HG03457 (cell line): ENCODE data around the gene PARN.
"Not testable (repeated sequence)": the region's sequence is repeated elsewhere in the genome, so short reads cannot be mapped to it uniquely, and the experiment has no call there.

Experiments used
- ATAC-seq: cut with Tn5 transposase; IDR thresholded peaks from one replicate; pipeline ENCODE4 v1.9.1; 2021; ENCODE audit warnings: moderate number of reproducible peaks; ENCODE audit not compliant: unreplicated experiment

The PARN gene

DNA sequence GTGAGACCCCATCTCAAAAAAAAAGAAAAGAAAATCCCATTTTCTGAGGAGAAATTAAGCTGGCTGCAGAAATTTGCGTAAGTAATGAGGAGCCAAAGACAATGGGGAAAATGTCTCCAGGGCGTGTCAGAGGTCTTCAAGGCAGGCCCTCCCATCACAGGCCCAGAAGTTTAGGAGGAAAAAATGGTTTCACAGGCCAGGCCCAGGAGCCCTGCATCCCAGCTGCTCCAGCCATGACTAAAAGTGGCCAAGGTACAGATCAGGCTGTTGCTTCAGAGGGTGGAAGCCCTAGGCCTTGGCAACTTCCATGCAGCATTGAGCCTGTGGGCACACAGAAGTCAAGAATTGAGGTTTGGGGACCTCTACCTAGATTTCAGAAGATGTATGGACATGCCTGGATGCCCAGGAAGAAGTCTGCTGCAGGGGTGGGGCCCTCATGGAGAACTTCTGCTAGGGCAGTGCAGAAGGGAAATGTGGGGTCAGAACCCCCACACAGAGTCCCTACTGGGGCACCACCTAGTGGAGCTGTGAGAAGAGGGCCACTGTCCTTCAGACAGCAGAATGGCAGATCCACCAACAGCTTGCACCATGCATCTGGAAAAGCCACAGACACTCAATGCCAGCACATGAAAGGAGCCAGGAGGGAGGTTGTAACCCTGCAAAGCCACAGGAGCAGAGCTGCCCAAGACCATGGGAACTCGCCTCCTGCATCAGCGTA lies 55.2 kb downstream of the PARN start:
- not testable (repeated sequence) for ATAC-seq

DNA sequence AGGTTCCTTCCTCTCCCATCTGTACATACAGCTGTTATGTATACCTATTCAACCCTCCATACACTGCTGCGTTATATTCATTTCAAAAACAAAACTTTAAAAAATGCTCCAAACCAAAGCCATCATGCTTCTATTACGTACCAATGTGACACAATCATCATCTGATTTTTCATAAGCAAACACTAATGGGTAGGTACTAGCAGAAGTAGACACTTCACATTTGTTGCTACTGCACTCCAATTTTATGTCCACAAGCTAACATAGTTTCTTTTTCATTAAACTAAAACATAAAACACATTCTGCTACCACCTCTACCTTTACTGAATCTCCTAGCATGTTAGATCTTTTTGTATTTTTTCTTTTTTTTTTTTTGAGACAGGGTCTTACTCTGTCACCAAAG lies 57.5 kb downstream of the PARN start:
- ATAC-seq: no peak

GRCh38 chr16:14569213-14569612 lies 60.8 kb downstream of the PARN start:
- ATAC-seq: no peak

DNA sequence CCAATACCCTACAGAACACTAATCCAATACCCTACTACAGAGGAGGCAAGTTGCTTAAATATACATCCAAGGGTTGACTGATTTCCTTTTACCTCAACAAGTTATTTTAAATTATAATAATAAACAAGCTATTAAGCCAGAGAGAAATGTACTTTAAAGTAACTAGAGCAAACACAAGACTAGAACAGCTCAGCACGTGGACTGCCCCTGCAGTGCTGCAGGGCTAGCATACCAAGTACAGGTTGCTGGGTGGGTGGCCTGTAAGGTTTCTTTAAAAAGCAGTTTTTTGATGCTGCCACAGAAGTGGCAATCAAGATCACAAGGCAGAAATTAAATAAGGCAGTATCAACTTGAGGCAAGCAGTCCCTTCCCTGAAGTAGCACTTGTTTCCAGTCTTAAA lies 63.5 kb downstream of the PARN start:
- ATAC-seq: no peak

DNA sequence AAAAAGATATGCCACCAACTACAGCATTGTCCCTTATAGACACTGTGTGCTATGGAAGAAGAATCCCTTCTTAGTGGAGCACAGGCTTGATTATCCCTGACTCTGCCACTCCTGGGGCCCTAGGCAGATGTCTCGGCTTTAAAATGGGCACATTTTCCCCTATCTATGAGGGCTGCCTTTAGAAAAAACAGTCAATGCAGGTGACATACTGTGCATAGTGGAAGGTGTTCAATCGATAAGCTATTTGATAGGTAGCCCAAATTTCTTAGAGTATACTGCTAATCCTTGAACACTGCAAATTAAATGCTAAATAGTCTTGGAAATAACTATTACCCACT lies 64.4 kb downstream of the PARN start:
- ATAC-seq: no peak

- no peak for ATAC-seq
These were observed 65.0 kb downstream of the PARN start for GRCh38 chr16:14564861-14565687.

- no peak for ATAC-seq
These were observed 65.7 kb downstream of the PARN start for GRCh38 chr16:14564323-14564722.

- no peak for ATAC-seq
These were observed 67.2 kb downstream of the PARN start for GRCh38 chr16:14562691-14563491.

GRCh38 chr16:14560523-14560922 lies 69.5 kb downstream of the PARN start:
- no peak for ATAC-seq

DNA sequence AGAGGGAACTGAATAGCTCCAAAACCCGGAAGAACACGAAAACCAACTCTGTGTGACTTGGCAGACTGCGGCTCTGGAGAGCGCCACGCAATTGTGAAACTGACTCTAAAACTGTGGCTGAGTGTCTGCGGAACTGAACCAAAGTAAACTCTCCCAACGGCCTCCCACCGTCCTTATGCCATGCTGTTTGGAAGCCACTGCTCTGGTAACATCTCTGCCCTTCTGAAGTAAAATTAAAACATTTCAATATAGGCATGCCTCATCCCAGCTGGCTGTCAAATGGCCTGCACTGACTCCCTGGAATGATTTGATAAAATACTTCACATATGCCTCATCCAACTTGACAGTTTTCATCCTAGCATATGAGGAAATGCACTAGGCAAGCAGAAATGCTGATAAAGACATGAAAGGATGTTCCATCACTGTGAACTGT lies 70.2 kb downstream of the PARN start:
- no peak for ATAC-seq

DNA sequence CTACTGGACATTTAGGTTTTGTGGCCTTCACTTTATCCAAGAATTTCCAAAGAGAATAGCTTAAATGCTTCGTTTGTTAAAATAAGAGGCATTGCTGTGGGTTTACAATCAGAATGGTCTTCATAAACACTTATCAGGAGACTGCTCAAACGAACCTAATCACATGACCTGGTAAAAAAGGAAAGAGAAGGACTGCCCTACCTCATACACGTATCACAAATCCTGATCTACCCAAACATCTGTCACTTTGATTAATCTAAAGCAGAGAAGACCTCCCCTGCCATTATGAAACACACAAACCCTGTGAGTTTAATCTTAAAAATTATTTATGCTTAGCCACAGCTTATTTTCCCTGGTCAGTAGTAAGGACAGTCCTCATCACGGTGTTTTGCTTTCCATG lies 76.6 kb downstream of the PARN start:
- no peak for ATAC-seq

GRCh38 chr16:14549789-14550153 lies 80.3 kb downstream of the PARN start:
- ATAC-seq: no peak

DNA sequence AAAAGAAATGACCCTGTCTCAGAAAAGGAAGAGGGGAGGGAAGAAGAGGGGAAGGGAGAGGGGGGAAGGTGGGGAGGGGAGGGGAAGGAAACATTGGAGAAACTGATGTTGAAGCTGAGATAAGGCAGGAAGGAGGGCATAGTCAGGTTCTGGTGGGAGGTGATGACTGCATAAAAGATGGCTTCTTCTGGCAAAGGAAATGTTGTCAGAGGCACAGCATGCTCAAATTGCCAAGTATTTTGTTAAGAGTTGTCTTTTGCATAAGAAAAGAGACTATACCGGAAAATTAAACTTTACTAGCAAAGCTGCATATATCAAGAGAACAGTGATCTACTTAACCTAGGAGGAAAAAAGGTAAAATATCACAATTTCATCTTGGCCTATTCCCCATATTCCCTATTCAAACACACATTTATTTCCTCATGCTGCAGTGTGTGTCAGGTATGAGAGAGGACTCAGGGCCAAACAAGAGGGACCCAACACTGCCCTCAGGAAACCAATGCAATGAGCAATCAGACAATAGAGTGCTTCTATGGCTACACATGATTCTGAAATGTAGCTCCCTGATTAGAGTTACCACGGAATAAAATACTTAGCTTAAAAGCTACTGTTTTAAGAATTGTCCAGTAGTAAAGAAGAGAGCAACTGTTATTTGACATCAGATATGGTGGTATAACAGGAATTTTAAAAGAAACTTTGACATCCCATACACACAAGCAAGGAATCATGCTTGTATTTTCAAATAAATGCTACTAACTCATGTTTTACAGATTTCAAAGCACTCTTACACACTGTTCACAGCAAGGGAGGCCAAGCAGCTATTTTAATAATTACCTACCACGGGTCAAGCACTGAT lies 80.9 kb downstream of the PARN start:
- no peak for ATAC-seq

GRCh38 chr16:14545346-14545884 lies 84.6 kb downstream of the PARN start:
- ATAC-seq: no peak

DNA sequence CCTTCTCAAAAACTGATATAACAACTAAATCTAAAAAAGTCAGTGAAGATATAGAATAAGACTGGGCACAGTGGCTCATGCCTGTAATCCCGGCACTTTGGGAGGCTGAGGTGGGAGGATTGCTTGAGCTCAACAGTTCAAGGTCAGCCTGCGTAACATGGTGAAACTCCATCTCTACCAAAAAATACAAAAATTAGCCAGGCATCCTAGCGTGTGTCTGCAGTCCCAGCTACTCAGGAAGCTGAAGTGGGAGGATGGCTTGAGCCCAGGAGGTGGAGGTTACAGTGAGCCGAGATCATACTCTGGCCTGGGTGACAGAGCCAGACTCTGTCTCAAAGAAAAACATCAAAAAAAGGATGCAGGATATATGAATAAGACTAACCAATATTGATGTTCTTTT lies 85.2 kb downstream of the PARN start:
- ATAC-seq: not testable (repeated sequence)

GRCh38 chr16:14539631-14540030 lies 90.4 kb downstream of the PARN start:
- no peak for ATAC-seq

- ATAC-seq: no peak
These were observed 90.9 kb downstream of the PARN start for GRCh38 chr16:14539156-14539555.

DNA sequence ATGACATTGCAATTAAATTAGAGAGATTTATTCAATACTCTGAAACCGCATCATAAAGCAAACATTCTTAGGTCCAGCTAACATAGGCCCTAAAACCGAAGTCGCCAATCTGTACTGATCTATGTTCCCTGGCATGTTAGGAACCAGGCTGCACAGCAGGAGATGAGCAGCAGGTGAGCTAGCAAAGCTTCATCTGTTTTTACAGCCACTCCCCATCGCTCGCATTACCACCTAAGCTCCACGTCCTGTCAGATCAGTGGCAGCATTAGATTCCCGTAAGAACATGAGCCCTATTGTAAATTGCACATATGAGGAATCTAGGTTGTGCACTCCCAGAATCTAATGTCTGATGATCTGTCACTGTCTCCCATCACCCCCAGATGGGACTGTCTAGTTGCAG lies 91.5 kb downstream of the PARN start:
- no peak for ATAC-seq

- no peak for ATAC-seq
These were observed 98.4 kb downstream of the PARN start for GRCh38 chr16:14531613-14532012.

DNA sequence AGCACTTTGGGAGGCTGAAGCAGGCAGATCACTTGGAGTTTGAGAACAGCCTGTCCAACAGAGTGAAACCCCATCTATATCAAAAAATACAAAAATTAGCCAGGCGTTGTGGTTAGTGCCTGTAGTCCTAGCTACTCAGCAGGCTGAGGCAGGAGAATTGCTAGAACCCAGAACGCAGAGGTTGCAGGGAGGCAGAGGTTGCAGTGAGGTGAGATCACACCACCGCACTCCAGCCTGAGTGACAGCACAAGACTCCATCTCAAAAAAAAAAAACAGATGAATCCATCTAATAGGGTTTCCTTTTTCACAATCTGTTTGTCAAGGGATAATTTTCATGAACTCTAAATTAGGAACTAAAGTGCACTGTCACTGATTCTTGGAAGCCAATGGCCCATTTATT lies 99.0 kb downstream of the PARN start:
- ATAC-seq: no peak

- no peak for ATAC-seq
These were observed 100.0 kb downstream of the PARN start for GRCh38 chr16:14530046-14530445.
